GM12865 (cell line): ENCODE results near the gene CHD2.

Source experiments
- DNase-seq: peaks from one replicate; pipeline ENCODE4 v3.0.0; 2010; ENCODE audit warnings: low read depth
- H3K4me3 ChIP-seq: 2 replicates; pipeline ENCODE4 v1.5.1; 2011; ENCODE audit warnings: mild to moderate bottlenecking, low read depth, low read length, control low read depth
- CTCF ChIP-seq: IDR thresholded peaks from 2 replicates; pipeline ENCODE4 v1.5.1; 2011; ENCODE audit warnings: low read length, control low read depth, low read depth, inconsistent platforms; ENCODE audit not compliant: insufficient read depth; ENCODE audit errors: missing control alignments

The CHD2 gene

GRCh38 chr15:92971081-92971480 lies 71.0 kb downstream of the CHD2 start:
- TF ChIP-seq CTCF = no peak
- no peak overlapping the region for H3K4me3 ChIP-seq
- DNase-seq = no peak

GRCh38 chr15:92971713-92972112 lies 71.6 kb downstream of the CHD2 start:
- no peak for TF ChIP-seq CTCF
- H3K4me3 ChIP-seq = no peak overlapping the region
- no peak for DNase-seq

GRCh38 chr15:92974183-92974915 lies 74.2 kb downstream of the CHD2 start:
- no peak for DNase-seq
- no peak overlapping the region for H3K4me3 ChIP-seq
- TF ChIP-seq CTCF = no peak

- TF ChIP-seq CTCF = no peak
- H3K4me3 ChIP-seq = no peak overlapping the region
- no peak for DNase-seq
These were observed 79.0 kb downstream of the CHD2 start for GRCh38 chr15:92979011-92979701.

- TF ChIP-seq CTCF = no peak
- no peak for DNase-seq
- no peak overlapping the region for H3K4me3 ChIP-seq
These were observed 81.2 kb downstream of the CHD2 start for GRCh38 chr15:92981333-92981732.

GRCh38 chr15:92984161-92984560 lies 84.0 kb downstream of the CHD2 start:
- no peak for DNase-seq
- TF ChIP-seq CTCF = no peak
- no peak overlapping the region for H3K4me3 ChIP-seq

GRCh38 chr15:92989470-92989869 lies 89.3 kb downstream of the CHD2 start:
- H3K4me3 ChIP-seq = no peak overlapping the region
- no peak for TF ChIP-seq CTCF
- peak; percentile 14 for DNase-seq
